NCI-H82 treated with DMSO at 0.1 percent for 48 hours (cell line): ENCODE measurements around the gene SNUPN.
A peak's percentile ranks its signal among the peaks of the same experiment; 100 is the strongest.

Source experiments
- DNase-seq: peaks from one replicate; lab custom pipeline; 2025; ENCODE audit not compliant: unreplicated experiment; lab: John Stamatoyannopoulos, UW

SNUPN gene

DNA sequence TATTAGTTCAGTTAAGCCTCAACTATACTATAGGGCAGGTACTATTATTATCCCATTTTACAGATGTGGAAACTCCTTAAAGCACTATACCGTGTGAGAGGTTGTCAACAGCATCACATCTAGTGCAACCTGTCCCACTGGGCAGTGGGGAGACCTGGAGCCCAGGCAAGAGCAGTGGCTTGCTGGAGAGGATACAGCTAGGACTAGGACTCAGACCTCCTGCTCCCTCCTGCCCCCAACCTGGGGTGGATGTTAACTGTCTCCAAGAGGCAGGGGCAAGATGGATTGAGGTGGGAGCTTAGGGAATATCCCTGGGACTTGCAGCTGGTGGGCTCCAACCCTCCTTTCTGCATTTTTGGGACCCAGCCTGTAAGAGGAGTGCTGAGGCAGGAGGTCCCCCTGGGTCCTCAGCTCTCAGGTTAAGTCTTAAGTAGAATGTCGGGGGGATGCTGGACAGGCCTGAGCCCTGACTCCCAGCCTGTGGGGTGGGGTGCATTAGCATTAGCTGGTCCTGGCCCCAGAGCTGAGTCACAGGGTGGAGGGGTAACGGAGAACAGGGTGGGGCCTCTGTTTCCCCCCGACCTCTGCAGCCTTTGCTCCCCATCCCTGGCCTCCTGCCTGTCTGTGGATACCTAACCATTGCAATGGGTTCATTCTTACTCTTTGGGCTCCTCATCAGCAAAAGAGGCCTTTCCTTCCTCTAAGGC is 28.8 kb upstream of the SNUPN start:
- DNase-seq = no peak

- DNase-seq = no peak
Observed at GRCh38 chr15:75653347-75653913, 27.9 kb upstream of the SNUPN start.

- DNase-seq = no peak
Observed at GRCh38 chr15:75651810-75652543, 26.5 kb upstream of the SNUPN start.

GRCh38 chr15:75650908-75651809 is 25.6 kb upstream of the SNUPN start:
- no peak for DNase-seq

- DNase-seq = no peak
Observed at GRCh38 chr15:75649848-75650247, 24.3 kb upstream of the SNUPN start.

DNA sequence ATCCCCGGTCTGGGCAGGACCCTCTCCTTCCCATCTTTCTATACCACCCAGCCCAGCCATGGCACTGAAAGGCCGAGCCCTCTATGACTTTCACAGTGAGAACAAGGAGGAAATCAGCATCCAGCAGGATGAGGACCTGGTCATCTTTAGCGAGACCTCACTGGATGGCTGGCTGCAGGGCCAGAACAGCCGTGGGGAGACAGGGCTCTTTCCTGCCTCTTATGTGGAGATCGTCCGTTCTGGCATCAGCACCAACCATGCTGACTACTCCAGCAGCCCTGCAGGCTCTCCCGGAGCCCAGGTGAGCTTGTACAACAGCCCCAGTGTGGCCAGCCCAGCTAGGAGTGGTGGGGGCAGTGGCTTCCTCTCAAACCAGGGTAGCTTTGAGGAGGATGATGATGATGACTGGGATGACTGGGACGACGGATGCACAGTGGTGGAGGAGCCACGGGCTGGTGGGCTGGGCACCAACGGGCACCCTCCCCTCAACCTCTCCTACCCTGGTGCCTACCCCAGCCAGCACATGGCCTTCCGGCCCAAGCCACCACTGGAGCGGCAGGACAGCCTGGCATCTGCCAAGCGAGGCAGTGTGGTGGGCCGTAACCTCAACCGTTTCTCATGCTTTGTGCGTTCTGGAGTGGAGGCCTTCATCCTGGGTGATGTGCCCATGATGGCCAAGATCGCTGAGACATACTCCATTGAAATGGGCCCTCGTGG is 23.7 kb upstream of the SNUPN start:
- no peak for DNase-seq

DNA sequence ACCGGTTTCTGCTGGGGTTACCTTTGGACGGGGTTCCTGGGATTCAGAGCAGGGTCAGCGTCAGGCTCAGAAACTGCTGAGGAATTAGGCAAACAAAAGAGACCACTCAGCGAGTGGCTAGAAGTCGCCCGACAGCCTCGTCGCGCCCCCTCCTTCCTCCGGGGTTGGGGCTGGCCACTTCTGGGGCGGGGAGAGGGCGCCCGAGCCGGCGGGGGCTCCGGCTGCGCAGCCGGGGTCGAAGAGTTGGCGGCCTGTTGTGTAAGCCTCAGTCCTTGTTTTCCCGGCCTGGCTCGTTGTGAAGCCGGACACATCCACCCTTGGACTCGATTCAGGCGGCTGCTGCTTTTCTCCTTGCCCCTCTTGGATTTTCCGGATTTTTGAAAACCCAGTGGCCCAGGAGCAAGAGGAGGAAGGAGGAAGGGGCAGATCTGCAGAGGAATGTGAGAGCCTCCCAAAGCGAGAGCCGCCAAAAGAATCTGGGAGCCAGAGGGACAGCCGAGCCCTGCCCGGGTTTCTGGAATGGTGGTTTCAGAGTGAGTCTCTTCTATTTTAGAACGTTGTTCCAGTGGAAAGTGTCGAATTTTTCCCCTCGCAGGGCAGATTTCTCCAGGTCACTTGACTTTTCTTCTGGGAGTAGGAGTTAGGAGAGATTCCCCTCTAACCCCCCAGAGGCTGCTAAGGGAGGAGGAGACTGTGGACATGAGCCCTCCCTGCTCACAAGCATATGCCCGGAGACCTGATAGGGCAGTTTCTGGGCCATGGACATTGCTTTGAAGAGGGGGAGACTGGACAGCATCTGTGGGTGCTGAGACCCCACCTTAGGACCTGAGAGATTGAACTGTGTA is 22.9 kb upstream of the SNUPN start:
- no peak for DNase-seq

DNA sequence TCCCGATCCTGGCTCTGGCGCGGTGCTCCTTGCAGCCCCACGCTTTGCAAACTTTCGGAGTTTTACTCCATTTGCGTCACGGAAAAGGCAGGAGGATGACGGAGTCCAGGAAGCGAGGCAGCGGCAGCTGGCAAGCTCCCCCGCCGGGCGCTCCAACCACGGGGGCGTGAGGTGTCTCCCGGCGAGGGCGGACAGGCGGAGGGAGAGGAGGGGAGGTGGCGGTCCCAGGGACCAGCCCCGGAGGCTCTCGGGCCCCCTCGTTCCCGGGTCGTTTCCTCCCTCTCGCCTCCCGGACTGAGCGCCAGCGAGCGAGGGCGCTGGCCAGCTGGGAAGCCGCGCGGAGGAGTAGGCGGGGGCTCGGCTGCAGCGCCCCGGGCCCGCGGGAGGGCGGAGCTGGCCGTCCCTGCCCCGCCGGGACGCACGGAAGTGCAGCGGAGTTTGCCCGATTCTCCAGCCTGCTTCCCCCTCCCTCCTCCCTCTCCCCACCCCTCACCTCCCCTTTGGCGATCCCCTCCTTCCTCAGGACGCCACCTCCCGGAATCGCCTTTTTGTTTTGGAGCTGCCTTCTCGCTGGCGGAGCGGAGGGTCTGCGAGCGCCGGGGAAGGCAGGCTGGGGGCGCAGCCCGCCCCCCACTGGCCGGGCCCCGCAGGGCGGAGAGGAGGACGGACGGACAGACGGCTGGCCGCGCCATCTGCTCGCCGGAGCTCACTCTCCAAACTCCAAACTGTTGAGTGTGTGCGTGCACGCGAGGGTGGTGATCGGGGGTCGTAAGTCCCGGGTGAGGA is 22.0 kb upstream of the SNUPN start, which contains the start of gene SNX33:
SNX33 (plus strand) TSS at position 543 of the 786 bp plus-strand sequence. CDS start 1,191 bp downstream, outside the sequence.
- peak; percentile 55 for DNase-seq

GRCh38 chr15:75646944-75647364 is 21.4 kb upstream of the SNUPN start:
- no peak for DNase-seq

- no peak for DNase-seq
Observed at GRCh38 chr15:75646112-75646943, 20.8 kb upstream of the SNUPN start.

DNA sequence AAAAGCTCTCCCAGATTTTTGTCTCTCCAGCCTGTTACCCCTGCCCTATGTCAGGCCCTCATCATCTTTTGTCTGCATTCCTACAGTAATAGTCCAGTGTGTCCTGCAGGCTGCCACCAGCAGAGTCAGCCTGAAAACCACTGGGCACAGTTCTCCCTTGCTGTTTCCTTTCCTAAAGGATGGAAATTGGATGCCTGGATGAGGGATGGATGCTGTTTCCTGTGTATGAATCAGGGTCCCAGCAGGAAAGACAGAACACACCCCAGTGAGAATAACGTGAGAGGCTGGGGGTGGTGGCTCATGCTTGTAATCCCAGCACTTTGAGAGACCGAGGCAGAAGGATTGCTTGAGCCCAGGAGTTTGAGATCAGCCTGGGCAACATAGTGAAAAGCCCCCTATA is 18.9 kb upstream of the SNUPN start:
- DNase-seq = no peak

DNA sequence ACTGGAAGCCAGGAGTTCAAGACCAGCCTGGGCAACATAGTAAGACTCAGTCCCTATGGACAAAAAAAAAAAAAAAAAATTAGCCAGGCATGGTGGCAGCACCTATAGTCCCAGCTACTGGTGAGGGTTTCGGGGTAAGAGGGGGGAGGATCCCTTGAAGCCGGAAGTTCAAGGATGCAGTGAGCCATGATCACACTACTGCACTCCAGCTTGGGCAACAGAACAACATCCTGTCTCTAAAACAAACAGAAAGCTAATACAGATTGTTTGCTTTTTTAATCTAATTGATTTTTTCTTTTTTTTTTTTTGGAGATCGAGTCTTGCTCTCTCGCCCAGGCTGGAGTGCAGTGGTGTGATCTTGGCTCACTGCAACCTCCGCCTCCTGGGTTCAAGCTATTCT is 16.1 kb upstream of the SNUPN start:
- no peak for DNase-seq

DNA sequence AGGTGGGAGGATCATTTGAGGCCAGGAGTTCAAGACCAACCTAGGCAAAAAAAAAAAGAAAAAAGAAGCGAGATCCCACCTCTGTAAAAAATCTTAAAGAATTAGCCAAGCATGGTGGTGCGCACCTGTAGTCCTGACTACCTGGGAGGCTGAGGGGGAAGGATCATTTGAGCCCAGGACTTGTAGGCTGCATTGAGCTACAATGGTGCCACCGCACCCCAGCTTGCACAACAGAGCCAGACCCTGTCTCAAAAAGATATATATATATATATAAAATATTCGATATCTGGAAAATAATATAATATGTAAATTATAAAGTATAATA is 15.6 kb upstream of the SNUPN start:
- DNase-seq = no peak

DNA sequence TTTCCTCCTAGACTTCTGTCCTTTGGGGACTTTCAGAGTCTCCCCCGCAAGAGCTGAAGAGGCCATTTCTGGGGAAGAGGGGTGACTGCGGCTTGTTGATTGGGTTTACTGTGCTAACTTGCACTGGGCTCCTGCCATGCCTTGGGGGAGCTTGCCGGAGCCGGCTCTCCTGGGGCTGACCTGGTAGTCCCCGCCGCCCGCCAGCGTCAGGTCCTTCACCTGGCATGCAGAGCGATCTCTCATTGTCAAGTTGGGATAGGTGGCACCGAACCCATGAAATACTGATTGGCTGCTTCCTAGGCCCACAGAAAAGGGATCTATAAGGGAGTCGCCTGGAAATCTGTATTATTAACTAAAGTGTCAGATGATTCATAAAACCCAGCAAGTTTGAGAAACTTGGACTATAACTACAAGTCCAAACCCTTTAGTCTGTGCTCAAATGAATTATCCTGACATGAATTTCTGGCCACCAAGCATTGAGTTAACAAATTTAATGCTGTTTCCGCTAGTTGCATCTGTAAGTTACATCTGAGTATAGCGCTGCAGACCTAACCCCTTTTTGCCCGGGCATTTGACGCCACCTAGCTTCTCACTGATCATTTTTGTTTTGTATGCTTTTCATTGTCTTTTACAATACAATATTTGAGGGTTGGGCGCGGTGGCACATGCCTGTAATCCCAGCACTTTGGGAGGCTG is 15.1 kb upstream of the SNUPN start:
- DNase-seq = peak; percentile 34

DNA sequence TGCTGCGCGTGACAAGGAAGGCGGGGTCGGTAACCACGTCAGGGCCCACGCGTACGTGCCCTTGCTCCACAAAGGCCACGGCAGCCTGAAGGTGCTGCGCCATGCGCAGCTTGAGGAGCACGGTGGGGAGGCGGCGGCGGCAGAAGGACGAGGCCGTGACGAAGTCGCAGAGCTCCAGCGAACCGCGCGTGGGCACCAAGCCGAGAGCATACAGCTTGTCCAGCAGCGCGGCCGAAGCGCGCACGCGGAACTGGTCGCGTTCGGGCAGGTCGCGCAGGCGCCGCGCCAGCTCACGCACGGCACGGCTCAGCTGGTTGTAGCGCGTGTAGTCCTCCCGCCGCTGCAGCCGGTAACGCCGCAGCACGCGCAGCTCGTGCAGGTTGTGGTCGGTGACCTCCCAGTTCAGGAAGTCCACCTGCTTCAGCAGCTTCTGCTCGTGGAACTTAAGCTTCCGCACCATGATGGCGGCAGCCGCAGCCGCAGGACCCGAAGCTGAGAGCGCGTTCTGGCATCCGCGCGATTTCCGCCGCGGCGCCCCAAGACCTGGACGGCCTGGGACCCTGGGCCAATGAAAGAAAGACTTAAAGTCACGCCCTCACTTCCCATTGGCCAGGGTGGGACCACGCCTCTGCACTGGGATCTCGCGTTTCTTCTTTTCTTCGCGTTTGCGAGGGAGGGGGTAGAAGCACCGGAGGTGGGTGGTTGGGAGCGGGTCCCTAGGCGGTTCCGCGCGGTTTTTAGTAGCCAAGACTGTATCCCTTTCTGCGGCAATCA is 14.4 kb upstream of the SNUPN start, which contains the start of gene IMP3:
IMP3 (minus strand) TSS at position 516 of the 774 bp plus-strand sequence; CDS start at position 460, 56 bp downstream.
- peak; percentile 95 for DNase-seq

GRCh38 chr15:75639191-75639708 is 13.7 kb upstream of the SNUPN start:
- no peak for DNase-seq
